ENCODE measurements around the gene FANK1. TPM values are rescaled to one million over a fixed set of nuclear protein-coding genes. Genes with fewer than 3 reads are reported as not detected.

Gene FANK1
- total RNA-seq, 1 donor from 2014 or later, result 0.30 TPM

DNA sequence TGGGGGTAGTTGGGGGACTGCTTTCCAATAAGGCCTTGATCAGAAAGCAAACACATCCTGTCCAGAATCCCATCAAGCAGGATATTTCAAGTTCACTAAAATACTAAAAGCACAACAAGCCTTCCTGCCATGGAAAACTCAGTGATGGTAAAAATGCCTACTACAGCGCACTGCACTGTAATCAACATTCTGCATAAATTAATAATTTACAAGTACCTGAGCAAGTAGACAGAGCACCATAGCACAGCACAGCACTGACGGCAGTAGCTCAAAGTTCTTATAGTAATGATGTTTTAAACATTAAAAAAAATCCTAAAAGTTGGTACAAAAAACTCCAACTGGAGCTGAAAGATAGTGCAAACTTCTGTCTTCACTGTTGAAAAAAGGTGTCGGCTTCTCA is 120.5 kb downstream of the FANK1 start:
- no peaks in the 10 kb centered on the region for H3K4me1 ChIP-seq
- TF ChIP-seq, protein P1, sequence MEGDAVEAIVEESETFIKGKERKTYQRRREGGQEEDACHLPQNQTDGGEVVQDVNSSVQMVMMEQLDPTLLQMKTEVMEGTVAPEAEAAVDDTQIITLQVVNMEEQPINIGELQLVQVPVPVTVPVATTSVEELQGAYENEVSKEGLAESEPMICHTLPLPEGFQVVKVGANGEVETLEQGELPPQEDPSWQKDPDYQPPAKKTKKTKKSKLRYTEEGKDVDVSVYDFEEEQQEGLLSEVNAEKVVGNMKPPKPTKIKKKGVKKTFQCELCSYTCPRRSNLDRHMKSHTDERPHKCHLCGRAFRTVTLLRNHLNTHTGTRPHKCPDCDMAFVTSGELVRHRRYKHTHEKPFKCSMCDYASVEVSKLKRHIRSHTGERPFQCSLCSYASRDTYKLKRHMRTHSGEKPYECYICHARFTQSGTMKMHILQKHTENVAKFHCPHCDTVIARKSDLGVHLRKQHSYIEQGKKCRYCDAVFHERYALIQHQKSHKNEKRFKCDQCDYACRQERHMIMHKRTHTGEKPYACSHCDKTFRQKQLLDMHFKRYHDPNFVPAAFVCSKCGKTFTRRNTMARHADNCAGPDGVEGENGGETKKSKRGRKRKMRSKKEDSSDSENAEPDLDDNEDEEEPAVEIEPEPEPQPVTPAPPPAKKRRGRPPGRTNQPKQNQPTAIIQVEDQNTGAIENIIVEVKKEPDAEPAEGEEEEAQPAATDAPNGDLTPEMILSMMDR (IDR thresholded peaks at IDR 0.05; ENCODE audit: borderline replicate concordance), result no peak
- H3K36me3 ChIP-seq, result no peaks in the 10 kb centered on the region
- no peak overlapping the region for H3K4me3 ChIP-seq
- intact Hi-C loops (cut with micrococcal nuclease), result no loop called here
- H3K27me3 ChIP-seq (ENCODE audit: low read depth), result peaks cover 8% of the 10 kb centered on the region
- no peak for DNase-seq
- no peak overlapping the region for H3K27ac ChIP-seq (replicated peaks)
- H3K9me3 ChIP-seq (replicated peaks), result no peaks in the 10 kb centered on the region

DNA sequence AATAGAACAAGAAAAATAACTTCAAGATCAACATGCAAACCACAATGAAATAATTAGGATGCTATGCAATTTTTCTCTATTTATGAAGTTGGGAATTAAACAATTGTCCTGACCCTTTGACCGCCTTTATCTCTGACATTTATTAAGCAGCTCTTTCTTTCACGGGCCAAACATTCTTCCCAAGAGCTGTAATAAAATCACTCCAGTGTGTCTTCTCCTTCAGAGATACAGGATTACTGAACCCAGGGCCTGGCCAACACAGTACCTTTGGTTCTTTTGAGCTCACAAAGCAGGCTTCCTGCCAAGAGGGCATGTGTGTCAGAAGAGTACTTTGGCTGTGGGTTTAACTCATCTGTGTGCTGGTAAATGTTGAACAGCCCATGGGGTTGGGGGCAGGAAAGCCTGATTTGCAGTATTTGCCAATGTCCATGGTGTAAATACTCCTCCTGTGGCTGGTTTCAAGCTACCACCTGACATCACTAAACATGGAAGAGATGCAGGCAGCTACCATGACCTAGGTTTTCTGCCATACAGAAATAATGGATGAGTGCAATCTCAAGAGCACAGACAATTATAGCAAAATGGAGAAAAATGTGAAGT is 121.7 kb downstream of the FANK1 start:
- intact Hi-C loops (cut with micrococcal nuclease), result no loop called here
- no peaks in the 10 kb centered on the region for H3K4me1 ChIP-seq
- TF ChIP-seq, protein P1 (IDR thresholded peaks at IDR 0.05; ENCODE audit: borderline replicate concordance), result no peak
- H3K36me3 ChIP-seq, result no peaks in the 10 kb centered on the region
- H3K4me3 ChIP-seq, result no peak overlapping the region
- H3K27me3 ChIP-seq (ENCODE audit: low read depth), result peaks cover 8% of the 10 kb centered on the region
- no peak overlapping the region for H3K27ac ChIP-seq (replicated peaks)
- no peak for DNase-seq
- H3K9me3 ChIP-seq (replicated peaks), result no peaks in the 10 kb centered on the region

DNA sequence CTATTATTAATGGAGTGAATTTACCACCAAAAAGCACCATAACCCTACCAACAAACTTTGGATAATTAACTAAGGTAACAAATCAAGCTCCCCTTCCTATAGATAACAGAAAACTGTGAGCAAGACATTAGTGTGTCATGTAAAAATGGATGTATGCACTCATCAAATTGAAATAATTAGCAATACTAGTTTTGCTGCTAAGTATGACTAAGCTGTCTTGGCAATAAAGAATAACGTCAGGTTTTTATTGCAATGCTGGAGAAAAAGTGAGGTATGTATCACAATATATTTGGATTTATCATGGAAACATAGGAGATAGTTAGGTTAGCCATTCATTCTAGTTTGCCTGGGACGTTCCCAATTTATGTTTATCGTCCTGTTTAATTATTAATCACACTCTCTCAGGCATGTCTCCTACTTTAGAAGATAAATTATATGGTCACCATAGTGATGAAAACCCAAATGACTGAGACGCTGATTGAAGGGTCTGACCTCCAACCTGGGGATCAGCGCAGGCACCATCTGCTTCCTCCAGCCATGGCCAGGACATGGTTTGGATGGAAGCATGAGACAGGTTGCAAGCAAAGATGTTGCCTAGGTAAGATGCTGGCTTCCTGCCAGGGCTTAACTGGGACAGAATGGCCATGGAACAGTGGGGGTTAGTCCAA is 125.6 kb downstream of the FANK1 start:
- no peaks in the 10 kb centered on the region for H3K4me1 ChIP-seq
- no peak overlapping the region for H3K27ac ChIP-seq (replicated peaks)
- DNase-seq, result no peak
- H3K9me3 ChIP-seq (replicated peaks), result peaks cover 7% of the 10 kb centered on the region
- TF ChIP-seq, protein P1 (IDR thresholded peaks at IDR 0.05; ENCODE audit: borderline replicate concordance), result no peak
- intact Hi-C loops (cut with micrococcal nuclease), result no loop called here
- no peaks in the 10 kb centered on the region for H3K27me3 ChIP-seq (ENCODE audit: low read depth)
- no peak overlapping the region for H3K4me3 ChIP-seq
- no peaks in the 10 kb centered on the region for H3K36me3 ChIP-seq

DNA sequence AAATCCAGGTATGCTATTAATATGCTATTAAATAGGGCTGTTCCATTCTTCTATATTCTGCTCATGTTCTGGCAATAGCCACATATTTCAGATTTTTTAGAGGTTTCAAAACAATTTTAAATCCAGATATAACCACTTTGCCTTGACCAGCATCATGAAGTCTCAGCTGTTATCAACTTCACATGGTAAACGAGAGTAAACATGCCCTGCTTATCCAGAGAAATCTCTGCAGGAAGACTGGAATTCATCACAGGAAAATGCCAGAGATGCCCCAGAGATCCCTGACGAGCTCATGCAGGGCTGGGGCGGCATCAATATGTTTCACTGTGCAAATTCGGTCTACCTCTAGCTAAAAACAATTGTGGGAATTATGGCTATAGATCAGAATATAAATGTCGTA is 126.5 kb downstream of the FANK1 start:
- H3K4me3 ChIP-seq, result no peak overlapping the region
- intact Hi-C loops (cut with micrococcal nuclease), result no loop called here
- no peaks in the 10 kb centered on the region for H3K27me3 ChIP-seq (ENCODE audit: low read depth)
- TF ChIP-seq, protein P1 (IDR thresholded peaks at IDR 0.05; ENCODE audit: borderline replicate concordance), result no peak
- H3K4me1 ChIP-seq, result no peaks in the 10 kb centered on the region
- no peaks in the 10 kb centered on the region for H3K36me3 ChIP-seq
- no peak for DNase-seq
- H3K9me3 ChIP-seq (replicated peaks), result peaks cover 13% of the 10 kb centered on the region
- no peak overlapping the region for H3K27ac ChIP-seq (replicated peaks)

DNA sequence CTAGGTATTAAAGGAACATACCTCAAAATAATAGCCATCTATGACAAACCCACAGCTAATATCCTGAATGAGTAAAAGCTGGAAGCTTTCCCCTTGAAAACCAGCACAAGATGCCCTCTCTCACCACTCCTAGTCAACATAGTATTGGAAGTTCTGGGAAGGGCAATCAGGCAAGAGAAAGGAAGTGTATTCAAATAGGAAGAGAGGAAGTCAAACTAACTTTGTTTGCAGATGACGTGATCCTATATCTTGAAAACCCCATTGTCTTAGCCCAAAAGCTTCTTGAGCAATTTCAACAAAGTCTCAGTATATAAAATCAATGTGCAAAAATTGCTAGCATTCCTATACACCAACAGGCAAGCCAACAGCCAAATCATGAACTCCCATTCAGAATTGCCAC is 131.3 kb downstream of the FANK1 start:
- no peaks in the 10 kb centered on the region for H3K4me1 ChIP-seq
- TF ChIP-seq, protein P1 (IDR thresholded peaks at IDR 0.05; ENCODE audit: borderline replicate concordance), result no peak
- no peaks in the 10 kb centered on the region for H3K27me3 ChIP-seq (ENCODE audit: low read depth)
- peaks cover 30% of the 10 kb centered on the region for H3K9me3 ChIP-seq (replicated peaks)
- H3K27ac ChIP-seq (replicated peaks), result no peak overlapping the region
- intact Hi-C loops (cut with micrococcal nuclease), result no loop called here
- DNase-seq, result no peak
- H3K4me3 ChIP-seq, result no peak overlapping the region
- H3K36me3 ChIP-seq, result no peaks in the 10 kb centered on the region

All from left ventricle myocardium inferior (tissue), 1 donor.